ENCODE data around the gene NAA60.

DNA sequence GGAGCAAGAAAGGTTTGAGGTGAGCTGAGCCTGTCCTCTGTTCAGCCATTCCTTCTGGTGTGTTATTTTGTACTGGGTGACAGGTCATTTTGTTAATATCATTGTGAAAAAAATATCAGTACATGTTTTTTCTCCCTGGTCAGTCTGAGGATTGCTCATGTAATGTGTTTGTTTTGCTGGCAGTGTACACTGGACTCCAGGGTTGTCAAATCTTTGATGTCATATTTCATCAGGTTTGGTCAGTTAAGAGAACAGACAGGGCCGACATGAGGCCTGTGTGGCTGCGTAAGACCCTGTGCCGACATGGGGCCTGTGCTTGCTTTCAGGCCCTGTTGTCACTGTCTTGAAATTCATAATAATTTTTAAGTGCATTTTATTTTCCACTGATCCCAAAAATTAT lies 79.8 kb downstream of the NAA60 start:
- TF ChIP-seq TARDBP (IDR thresholded peaks at IDR 0.05) (no peak), L3MBTL2 (conservative IDR thresholded peaks at IDR 0.05) (no peak), FOXM1 (IDR thresholded peaks at IDR 0.05; ENCODE audit: borderline replicate concordance) (no peak), BHLHE40 (IDR thresholded peaks at IDR 0.05; ENCODE audit: borderline replicate concordance) (no peak), HDGF (IDR thresholded peaks at IDR 0.05; ENCODE audit: borderline replicate concordance) (no peak), FOXK2 (IDR thresholded peaks at IDR 0.05) (no peak), ELF4 (IDR thresholded peaks at IDR 0.05) (no peak), LEF1 (IDR thresholded peaks at IDR 0.05; ENCODE audit: borderline replicate concordance) (no peak), NFRKB (IDR thresholded peaks at IDR 0.05) (no peak), FOXA1 (IDR thresholded peaks at IDR 0.05) (no peak)
- TF ChIP-seq, protein P1, sequence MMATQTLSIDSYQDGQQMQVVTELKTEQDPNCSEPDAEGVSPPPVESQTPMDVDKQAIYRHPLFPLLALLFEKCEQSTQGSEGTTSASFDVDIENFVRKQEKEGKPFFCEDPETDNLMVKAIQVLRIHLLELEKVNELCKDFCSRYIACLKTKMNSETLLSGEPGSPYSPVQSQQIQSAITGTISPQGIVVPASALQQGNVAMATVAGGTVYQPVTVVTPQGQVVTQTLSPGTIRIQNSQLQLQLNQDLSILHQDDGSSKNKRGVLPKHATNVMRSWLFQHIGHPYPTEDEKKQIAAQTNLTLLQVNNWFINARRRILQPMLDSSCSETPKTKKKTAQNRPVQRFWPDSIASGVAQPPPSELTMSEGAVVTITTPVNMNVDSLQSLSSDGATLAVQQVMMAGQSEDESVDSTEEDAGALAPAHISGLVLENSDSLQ (IDR thresholded peaks at IDR 0.05) = no peak

All from HEK293T (cell line).